Measurements from ENCODE around the gene DLGAP1.
"Not testable (repeated sequence)": the region's sequence is repeated elsewhere in the genome, so short reads cannot be mapped to it uniquely, and the experiment has no call there.

The DLGAP1 gene

GRCh38 chr18:3479978-3480509 is 975.1 kb downstream of the DLGAP1 start:
- no peak overlapping the region for H3K4me3 ChIP-seq (ENCODE audit: control insufficient read depth, low read depth, low read length)
- no peak for DNase-seq (ENCODE audit: low read depth)
- no peak for TF ChIP-seq CTCF (conservative IDR thresholded peaks at IDR 0.05; ENCODE audit: control insufficient read depth, insufficient read depth, low read depth, low read length)

- peak; percentile 86 for DNase-seq (ENCODE audit: low read depth)
- TF ChIP-seq CTCF (conservative IDR thresholded peaks at IDR 0.05; ENCODE audit: control insufficient read depth, insufficient read depth, low read depth, low read length) = no peak
- H3K4me3 ChIP-seq (ENCODE audit: control insufficient read depth, low read depth, low read length) = no peak overlapping the region
Observed at GRCh38 chr18:3478262-3478978, 976.7 kb downstream of the DLGAP1 start.

GRCh38 chr18:3472681-3473544 is 982.2 kb downstream of the DLGAP1 start:
- TF ChIP-seq CTCF (conservative IDR thresholded peaks at IDR 0.05; ENCODE audit: control insufficient read depth, insufficient read depth, low read depth, low read length) = no peak
- no peak overlapping the region for H3K4me3 ChIP-seq (ENCODE audit: control insufficient read depth, low read depth, low read length)
- no peak for DNase-seq (ENCODE audit: low read depth)

GRCh38 chr18:3472121-3472520 is 983.0 kb downstream of the DLGAP1 start:
- not testable (repeated sequence) for DNase-seq (ENCODE audit: low read depth); H3K4me3 ChIP-seq (ENCODE audit: control insufficient read depth, low read depth, low read length)

- TF ChIP-seq CTCF (conservative IDR thresholded peaks at IDR 0.05; ENCODE audit: control insufficient read depth, insufficient read depth, low read depth, low read length) = no peak
- DNase-seq (ENCODE audit: low read depth) = no peak
- H3K4me3 ChIP-seq (ENCODE audit: control insufficient read depth, low read depth, low read length) = no peak overlapping the region
Observed at GRCh38 chr18:3471141-3471648, 983.9 kb downstream of the DLGAP1 start.

- no peak for DNase-seq (ENCODE audit: low read depth)
- no peak for TF ChIP-seq CTCF (conservative IDR thresholded peaks at IDR 0.05; ENCODE audit: control insufficient read depth, insufficient read depth, low read depth, low read length)
- no peak overlapping the region for H3K4me3 ChIP-seq (ENCODE audit: control insufficient read depth, low read depth, low read length)
Observed at GRCh38 chr18:3468833-3469232, 986.3 kb downstream of the DLGAP1 start.
